ENCODE data around the gene SETD6. TPM values are rescaled to one million over a fixed set of nuclear protein-coding genes. Genes with fewer than 3 reads are reported as not detected.

Gene SETD6
- total and polyA plus RNA-seq, 2 of the 13 experiments (the other 11 are each of a cell fraction or from before 2014, with no cell fraction given) = 24.0 to 25.7 TPM

DNA sequence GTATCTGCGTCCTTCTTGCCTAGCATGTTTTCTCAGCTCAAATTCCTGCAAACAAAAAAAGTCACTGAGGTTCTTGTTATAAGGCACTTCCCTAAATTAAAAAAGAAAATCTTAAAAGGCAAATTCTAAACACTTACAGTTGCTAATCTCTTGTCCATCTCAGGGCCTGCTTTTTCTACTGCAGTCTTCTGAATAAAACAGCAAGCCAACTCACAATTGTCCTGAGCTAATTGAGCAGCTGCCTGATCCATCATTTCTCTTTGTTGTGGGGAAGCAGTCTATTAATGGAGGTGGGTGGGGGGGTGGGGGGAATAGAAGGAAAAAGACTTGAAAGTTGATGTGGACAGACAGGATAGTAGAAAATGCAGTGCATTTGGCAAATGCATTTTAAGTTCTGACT is 27.0 kb downstream of the SETD6 start:
- 94% methylated on average over 1 of the region's 1 CpG for WGBS (ENCODE audit: low lambda C conversion rate)
- Histone ChIP-seq H3K27me3 (ENCODE audit: control insufficient read depth in 1 of 2, insufficient read depth in 2 of 2, low read length in 2 of 2) (no peaks in the 10 kb centered on the region), H3K4me2 (ENCODE audit: low read depth, low read length) (no peak overlapping the region), H3K9ac (ENCODE audit: insufficient read depth, low read depth, low read length) (no peak overlapping the region), H3K27ac (ENCODE audit: extremely low read length, insufficient read depth, low read length) (no peak overlapping the region), H3K9me3 (ENCODE audit: low read length) (no peaks in the 10 kb centered on the region), H3K36me3 (replicated peaks in 1 of 2; ENCODE audit: control insufficient read depth in 1 of 2, insufficient read depth in 2 of 2, low read length in 2 of 2) (peaks cover 43 to 96% of the 10 kb centered on the region in 2 experiments), H3K79me2 (ENCODE audit: insufficient read depth, low read length) (no peaks in the 10 kb centered on the region), H3K4me3 (replicated peaks in 1 of 3; ENCODE audit: insufficient read depth in 1 of 3, low read depth in 2 of 3, low read length in 3 of 3) (no peak overlapping the region), H3K4me1 (ENCODE audit: insufficient read depth, low read length) (no peaks in the 10 kb centered on the region), H2AFZ (ENCODE audit: low read length) (no peak overlapping the region), H4K20me1 (ENCODE audit: insufficient read depth, low read length) (0 out of 2 replicates have a peak, but pooled peaks cover 3% of the 10 kb centered on the region)
- in situ Hi-C loops (cut with HindIII; ENCODE audit: extremely low pct_ligation_motif_present, low pct_unique_long_range_greater_than_20kb) (no loop called here), intact Hi-C loops (cut with micrococcal nuclease; ENCODE audit: unreplicated experiment) (no loop called here)
- TF ChIP-seq, protein P1, sequence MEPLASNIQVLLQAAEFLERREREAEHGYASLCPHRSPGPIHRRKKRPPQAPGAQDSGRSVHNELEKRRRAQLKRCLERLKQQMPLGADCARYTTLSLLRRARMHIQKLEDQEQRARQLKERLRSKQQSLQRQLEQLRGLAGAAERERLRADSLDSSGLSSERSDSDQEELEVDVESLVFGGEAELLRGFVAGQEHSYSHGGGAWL (CRISPR knock-in tag; IDR thresholded peaks at IDR 0.05) = no peak
- TF ChIP-seq HNRNPK (IDR thresholded peaks at IDR 0.05; ENCODE audit: low read depth, low read length, poor library complexity, severe bottlenecking) = peak; percentile 68
- DNase-seq (ENCODE audit: low spot score) (no peak), FAIRE-seq (no peak), ATAC-seq (no peak)
- CTCF ChIA-PET (ENCODE audit: low intra/inter-chr PET ratio, low total read pairs) = no interaction called here
- BruUV-seq (replicated peaks) = no TSS peak
- POLR2A ChIA-PET = interaction anchor here (0.8 kb wide), 1 partner anchor 142 kb away, joined by 3 read pairs; the partner anchor contains the start of gene SLC38A7

DNA sequence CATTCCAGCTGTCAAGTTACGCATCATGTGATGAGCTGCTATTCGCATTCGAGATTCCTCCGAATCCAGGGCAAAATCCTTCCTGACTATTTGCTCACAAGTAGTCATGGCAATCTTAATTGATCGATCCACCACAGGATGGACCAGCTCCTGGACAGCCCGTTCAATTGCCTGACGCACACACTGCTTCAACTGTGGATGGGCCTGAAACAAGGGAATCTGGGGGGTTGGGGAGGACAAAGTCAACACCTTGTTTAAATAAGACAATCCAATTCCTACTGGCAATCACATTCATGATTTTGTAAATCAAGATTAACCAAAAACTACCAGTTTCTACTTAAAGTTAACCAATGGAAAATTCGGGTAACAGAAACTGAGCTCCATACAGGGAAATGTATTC is 28.4 kb downstream of the SETD6 start:
- TF ChIP-seq CEBPB (IDR thresholded peaks at IDR 0.05; ENCODE audit: borderline replicate concordance, low read depth, low read length) (no peak), ZFP36L2 (CRISPR knock-in tag; IDR thresholded peaks at IDR 0.05) (no peak), ZNF329 (CRISPR knock-in tag; IDR thresholded peaks at IDR 0.05; ENCODE audit: low read depth) (no peak), RBM22 (optimal IDR thresholded peaks at IDR 0.05; ENCODE audit: low read length) (peak; percentile 83), ZNF510 (CRISPR knock-in tag; IDR thresholded peaks at IDR 0.05; ENCODE audit: low read depth) (no peak)
- TF ChIP-seq, protein P2, sequence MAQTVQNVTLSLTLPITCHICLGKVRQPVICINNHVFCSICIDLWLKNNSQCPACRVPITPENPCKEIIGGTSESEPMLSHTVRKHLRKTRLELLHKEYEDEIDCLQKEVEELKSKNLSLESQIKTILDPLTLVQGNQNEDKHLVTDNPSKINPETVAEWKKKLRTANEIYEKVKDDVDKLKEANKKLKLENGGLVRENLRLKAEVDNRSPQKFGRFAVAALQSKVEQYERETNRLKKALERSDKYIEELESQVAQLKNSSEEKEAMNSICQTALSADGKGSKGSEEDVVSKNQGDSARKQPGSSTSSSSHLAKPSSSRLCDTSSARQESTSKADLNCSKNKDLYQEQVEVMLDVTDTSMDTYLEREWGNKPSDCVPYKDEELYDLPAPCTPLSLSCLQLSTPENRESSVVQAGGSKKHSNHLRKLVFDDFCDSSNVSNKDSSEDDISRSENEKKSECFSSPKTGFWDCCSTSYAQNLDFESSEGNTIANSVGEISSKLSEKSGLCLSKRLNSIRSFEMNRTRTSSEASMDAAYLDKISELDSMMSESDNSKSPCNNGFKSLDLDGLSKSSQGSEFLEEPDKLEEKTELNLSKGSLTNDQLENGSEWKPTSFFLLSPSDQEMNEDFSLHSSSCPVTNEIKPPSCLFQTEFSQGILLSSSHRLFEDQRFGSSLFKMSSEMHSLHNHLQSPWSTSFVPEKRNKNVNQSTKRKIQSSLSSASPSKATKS (CRISPR knock-in tag; IDR thresholded peaks at IDR 0.05) = no peak
- H3K9ac ChIP-seq (ENCODE audit: insufficient read depth, low read depth, low read length) = no peak overlapping the region
- peaks cover 41 to 96% of the 10 kb centered on the region in 2 experiments for H3K36me3 ChIP-seq (replicated peaks in 1 of 2; ENCODE audit: control insufficient read depth in 1 of 2, insufficient read depth in 2 of 2, low read length in 2 of 2)
- POLR2A ChIA-PET = no interaction called here
- ATAC-seq (no peak), DNase-seq (ENCODE audit: low spot score) (no peak), FAIRE-seq (no peak)
- H3K9me3 ChIP-seq (ENCODE audit: low read length) = no peaks in the 10 kb centered on the region
- H3K79me2 ChIP-seq (ENCODE audit: insufficient read depth, low read length) = no peaks in the 10 kb centered on the region
- BruUV-seq (replicated peaks) = no TSS peak
- 97% methylated on average over 8 of the region's 8 CpGs for WGBS (ENCODE audit: low lambda C conversion rate)
- no peaks in the 10 kb centered on the region for H3K27me3 ChIP-seq (ENCODE audit: control insufficient read depth in 1 of 2, insufficient read depth in 2 of 2, low read length in 2 of 2)
- H3K27ac ChIP-seq (ENCODE audit: extremely low read length, insufficient read depth, low read length) = no peak overlapping the region
- H3K4me2 ChIP-seq (ENCODE audit: low read depth, low read length) = no peak overlapping the region
- H3K4me1 ChIP-seq (ENCODE audit: insufficient read depth, low read length) = no peaks in the 10 kb centered on the region
- no peak overlapping the region for H2AFZ ChIP-seq (ENCODE audit: low read length)
- no peak overlapping the region for H3K4me3 ChIP-seq (replicated peaks in 1 of 3; ENCODE audit: insufficient read depth in 1 of 3, low read depth in 2 of 3, low read length in 3 of 3)
- H4K20me1 ChIP-seq (ENCODE audit: insufficient read depth, low read length) = 0 out of 2 replicates have a peak, but pooled peaks cover 3% of the 10 kb centered on the region
- in situ Hi-C loops (cut with HindIII; ENCODE audit: extremely low pct_ligation_motif_present, low pct_unique_long_range_greater_than_20kb) = no loop called here
- intact Hi-C loops (cut with micrococcal nuclease; ENCODE audit: unreplicated experiment) = no loop called here
- CTCF ChIA-PET (ENCODE audit: low intra/inter-chr PET ratio, low total read pairs) = no interaction called here

All from HepG2 (cell line).